Measurements from ENCODE around the gene BCL10. TPM values are rescaled to one million over a fixed set of nuclear protein-coding genes. Genes with fewer than 3 reads are reported as not detected.
A peak's percentile ranks its signal among the peaks of the same experiment; 100 is the strongest.

The BCL10 gene
- total and polyA plus RNA-seq, 2 of the 13 experiments (the other 11 are each of a cell fraction or from before 2014, with no cell fraction given): 3.7 to 14.1 TPM

DNA sequence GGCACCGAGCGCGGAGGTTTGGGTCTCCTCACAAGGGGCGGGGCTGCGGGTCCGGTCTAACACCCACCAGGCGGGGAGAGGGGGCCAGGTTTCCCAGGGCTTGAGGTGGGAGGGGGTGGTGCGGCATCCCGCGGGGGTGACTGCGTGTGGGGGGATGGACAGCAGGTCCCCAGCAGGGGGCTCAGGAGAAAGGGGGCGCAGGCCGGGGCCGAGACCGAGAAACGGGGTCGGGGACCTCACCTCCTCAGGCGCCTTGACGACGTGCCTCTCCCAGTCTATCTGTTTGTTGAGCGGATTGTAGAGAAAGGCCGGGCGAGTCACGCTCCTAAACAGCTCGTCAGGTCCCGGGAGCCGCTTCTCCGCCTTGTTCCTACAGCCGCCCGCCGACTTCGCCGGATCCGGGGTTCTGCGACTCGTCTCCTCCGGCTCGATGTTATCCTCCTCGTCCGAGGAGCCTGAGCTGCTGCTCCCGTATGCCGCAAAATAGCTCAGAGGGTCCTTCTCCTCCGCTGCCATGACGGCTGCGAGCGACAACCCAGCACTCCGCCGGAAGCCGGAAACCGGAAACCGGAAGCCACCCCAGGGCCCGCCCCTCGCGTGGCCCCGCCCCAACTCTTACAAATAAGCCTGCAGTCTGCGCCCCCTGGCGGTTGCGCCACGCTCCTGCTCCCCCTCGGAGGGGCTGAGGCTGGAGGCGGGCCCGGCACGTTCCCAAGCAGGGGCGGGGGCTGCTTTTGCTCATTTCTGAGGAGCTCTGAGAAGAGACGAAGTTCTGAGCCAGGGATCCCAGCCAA is 17.1 kb downstream of the BCL10 start, which contains the start of gene C1orf52 (continued):
- no peak for TF ChIP-seq ZNF558 (CRISPR knock-in tag; IDR thresholded peaks at IDR 0.05; ENCODE audit: borderline replicate concordance)
- TF ChIP-seq ZNF230 (CRISPR knock-in tag; IDR thresholded peaks at IDR 0.05): 0 out of 2 replicates have a peak, but pooled peaks have one; percentile 16
- TF ChIP-seq, protein P1, sequence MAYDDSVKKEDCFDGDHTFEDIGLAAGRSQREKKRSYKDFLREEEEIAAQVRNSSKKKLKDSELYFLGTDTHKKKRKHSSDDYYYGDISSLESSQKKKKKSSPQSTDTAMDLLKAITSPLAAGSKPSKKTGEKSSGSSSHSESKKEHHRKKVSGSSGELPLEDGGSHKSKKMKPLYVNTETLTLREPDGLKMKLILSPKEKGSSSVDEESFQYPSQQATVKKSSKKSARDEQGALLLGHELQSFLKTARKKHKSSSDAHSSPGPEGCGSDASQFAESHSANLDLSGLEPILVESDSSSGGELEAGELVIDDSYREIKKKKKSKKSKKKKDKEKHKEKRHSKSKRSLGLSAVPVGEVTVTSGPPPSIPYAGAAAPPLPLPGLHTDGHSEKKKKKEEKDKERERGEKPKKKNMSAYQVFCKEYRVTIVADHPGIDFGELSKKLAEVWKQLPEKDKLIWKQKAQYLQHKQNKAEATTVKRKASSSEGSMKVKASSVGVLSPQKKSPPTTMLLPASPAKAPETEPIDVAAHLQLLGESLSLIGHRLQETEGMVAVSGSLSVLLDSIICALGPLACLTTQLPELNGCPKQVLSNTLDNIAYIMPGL (CRISPR knock-in tag; IDR thresholded peaks at IDR 0.05; ENCODE audit: borderline replicate concordance in 1 of 2, low read depth in 1 of 2): peak; percentile 83 to 94; a peak in 3 of 4 replicates
- TF ChIP-seq, protein P2, sequence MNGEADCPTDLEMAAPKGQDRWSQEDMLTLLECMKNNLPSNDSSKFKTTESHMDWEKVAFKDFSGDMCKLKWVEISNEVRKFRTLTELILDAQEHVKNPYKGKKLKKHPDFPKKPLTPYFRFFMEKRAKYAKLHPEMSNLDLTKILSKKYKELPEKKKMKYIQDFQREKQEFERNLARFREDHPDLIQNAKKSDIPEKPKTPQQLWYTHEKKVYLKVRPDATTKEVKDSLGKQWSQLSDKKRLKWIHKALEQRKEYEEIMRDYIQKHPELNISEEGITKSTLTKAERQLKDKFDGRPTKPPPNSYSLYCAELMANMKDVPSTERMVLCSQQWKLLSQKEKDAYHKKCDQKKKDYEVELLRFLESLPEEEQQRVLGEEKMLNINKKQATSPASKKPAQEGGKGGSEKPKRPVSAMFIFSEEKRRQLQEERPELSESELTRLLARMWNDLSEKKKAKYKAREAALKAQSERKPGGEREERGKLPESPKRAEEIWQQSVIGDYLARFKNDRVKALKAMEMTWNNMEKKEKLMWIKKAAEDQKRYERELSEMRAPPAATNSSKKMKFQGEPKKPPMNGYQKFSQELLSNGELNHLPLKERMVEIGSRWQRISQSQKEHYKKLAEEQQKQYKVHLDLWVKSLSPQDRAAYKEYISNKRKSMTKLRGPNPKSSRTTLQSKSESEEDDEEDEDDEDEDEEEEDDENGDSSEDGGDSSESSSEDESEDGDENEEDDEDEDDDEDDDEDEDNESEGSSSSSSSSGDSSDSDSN (CRISPR knock-in tag; IDR thresholded peaks at IDR 0.05): no peak
- TF ChIP-seq ISX (CRISPR knock-in tag; conservative IDR thresholded peaks at IDR 0.05): no peak
- TF ChIP-seq NONO (IDR thresholded peaks at IDR 0.05): no peak
- peak; percentile 63; the same call in 1 of the 2 replicates for TF ChIP-seq NONO (CRISPR knock-in tag; conservative IDR thresholded peaks at IDR 0.05)
- no peak for TF ChIP-seq ZNF337 (CRISPR knock-in tag; IDR thresholded peaks at IDR 0.05; ENCODE audit: borderline replicate concordance, low read depth)
- TF ChIP-seq, protein P3, sequence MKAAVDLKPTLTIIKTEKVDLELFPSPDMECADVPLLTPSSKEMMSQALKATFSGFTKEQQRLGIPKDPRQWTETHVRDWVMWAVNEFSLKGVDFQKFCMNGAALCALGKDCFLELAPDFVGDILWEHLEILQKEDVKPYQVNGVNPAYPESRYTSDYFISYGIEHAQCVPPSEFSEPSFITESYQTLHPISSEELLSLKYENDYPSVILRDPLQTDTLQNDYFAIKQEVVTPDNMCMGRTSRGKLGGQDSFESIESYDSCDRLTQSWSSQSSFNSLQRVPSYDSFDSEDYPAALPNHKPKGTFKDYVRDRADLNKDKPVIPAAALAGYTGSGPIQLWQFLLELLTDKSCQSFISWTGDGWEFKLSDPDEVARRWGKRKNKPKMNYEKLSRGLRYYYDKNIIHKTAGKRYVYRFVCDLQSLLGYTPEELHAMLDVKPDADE (CRISPR knock-in tag; IDR thresholded peaks at IDR 0.05): no peak
- TF ChIP-seq, protein P4, sequence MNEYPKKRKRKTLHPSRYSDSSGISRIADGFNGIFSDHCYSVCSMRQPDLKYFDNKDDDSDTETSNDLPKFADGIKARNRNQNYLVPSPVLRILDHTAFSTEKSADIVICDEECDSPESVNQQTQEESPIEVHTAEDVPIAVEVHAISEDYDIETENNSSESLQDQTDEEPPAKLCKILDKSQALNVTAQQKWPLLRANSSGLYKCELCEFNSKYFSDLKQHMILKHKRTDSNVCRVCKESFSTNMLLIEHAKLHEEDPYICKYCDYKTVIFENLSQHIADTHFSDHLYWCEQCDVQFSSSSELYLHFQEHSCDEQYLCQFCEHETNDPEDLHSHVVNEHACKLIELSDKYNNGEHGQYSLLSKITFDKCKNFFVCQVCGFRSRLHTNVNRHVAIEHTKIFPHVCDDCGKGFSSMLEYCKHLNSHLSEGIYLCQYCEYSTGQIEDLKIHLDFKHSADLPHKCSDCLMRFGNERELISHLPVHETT (CRISPR knock-in tag; conservative IDR thresholded peaks at IDR 0.05): no peak
- TF ChIP-seq, protein P5, sequence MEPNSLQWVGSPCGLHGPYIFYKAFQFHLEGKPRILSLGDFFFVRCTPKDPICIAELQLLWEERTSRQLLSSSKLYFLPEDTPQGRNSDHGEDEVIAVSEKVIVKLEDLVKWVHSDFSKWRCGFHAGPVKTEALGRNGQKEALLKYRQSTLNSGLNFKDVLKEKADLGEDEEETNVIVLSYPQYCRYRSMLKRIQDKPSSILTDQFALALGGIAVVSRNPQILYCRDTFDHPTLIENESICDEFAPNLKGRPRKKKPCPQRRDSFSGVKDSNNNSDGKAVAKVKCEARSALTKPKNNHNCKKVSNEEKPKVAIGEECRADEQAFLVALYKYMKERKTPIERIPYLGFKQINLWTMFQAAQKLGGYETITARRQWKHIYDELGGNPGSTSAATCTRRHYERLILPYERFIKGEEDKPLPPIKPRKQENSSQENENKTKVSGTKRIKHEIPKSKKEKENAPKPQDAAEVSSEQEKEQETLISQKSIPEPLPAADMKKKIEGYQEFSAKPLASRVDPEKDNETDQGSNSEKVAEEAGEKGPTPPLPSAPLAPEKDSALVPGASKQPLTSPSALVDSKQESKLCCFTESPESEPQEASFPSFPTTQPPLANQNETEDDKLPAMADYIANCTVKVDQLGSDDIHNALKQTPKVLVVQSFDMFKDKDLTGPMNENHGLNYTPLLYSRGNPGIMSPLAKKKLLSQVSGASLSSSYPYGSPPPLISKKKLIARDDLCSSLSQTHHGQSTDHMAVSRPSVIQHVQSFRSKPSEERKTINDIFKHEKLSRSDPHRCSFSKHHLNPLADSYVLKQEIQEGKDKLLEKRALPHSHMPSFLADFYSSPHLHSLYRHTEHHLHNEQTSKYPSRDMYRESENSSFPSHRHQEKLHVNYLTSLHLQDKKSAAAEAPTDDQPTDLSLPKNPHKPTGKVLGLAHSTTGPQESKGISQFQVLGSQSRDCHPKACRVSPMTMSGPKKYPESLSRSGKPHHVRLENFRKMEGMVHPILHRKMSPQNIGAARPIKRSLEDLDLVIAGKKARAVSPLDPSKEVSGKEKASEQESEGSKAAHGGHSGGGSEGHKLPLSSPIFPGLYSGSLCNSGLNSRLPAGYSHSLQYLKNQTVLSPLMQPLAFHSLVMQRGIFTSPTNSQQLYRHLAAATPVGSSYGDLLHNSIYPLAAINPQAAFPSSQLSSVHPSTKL (CRISPR knock-in tag; IDR thresholded peaks at IDR 0.05): peak; percentile 73
- peak; percentile 71 for TF ChIP-seq IRF2 (CRISPR knock-in tag; IDR thresholded peaks at IDR 0.05)
- peak; percentile 19; the same call in 1 of the 2 replicates for TF ChIP-seq HCFC1 (IDR thresholded peaks at IDR 0.05; ENCODE audit: low read depth, low read length)
- TF ChIP-seq RFXAP (CRISPR knock-in tag; IDR thresholded peaks at IDR 0.05; ENCODE audit: borderline replicate concordance): peak; percentile 53; the same call in 1 of the 2 replicates
